ENCODE data around the gene NCOA5. TPM values are rescaled to one million over a fixed set of nuclear protein-coding genes. Genes with fewer than 3 reads are reported as not detected.

NCOA5 gene
- total RNA-seq, 6 donors from 2014 or later = 17.1 to 48.2 (median 30.2) TPM

GRCh38 chr20:46134716-46135115 is 45.0 kb upstream of the NCOA5 start:
- H3K36me3 ChIP-seq = no peaks in the 10 kb centered on the region
- no peak overlapping the region for H3K27ac ChIP-seq
- H3K4me3 ChIP-seq = no peak overlapping the region
- no peak for TF ChIP-seq CTCF (IDR thresholded peaks at IDR 0.05)
- TF ChIP-seq POLR2AphosphoS5 (IDR thresholded peaks at IDR 0.05) = no peak
- no peak for TF ChIP-seq EP300 (IDR thresholded peaks at IDR 0.05)
- TF ChIP-seq POLR2A (IDR thresholded peaks at IDR 0.05) = no peak
- H3K4me1 ChIP-seq = peaks cover 0 to 9% (median 2%) of the 10 kb centered on the region in 4 donors
- ATAC-seq (ENCODE audit: low FRiP score in 2 of 2) (no peak), DNase-seq (no peak)
- WGBS, 2 donors = 72 to 85% methylated on average over 7 of the region's 7 CpGs
- no peaks in the 10 kb centered on the region for H3K9me3 ChIP-seq
- H3K27me3 ChIP-seq = no peaks in the 10 kb centered on the region

GRCh38 chr20:46133886-46134654 is 44.3 kb upstream of the NCOA5 start:
- 68 to 69% methylated on average over 11 of the region's 11 CpGs for WGBS, 2 donors
- H3K4me1 ChIP-seq = peaks cover 0 to 9% (median 2%) of the 10 kb centered on the region in 4 donors
- DNase-seq = no peak
- peaks cover 0 to 2% (median 0%) of the 10 kb centered on the region in 4 donors for H3K36me3 ChIP-seq
- no peak overlapping the region for H3K4me3 ChIP-seq
- TF ChIP-seq POLR2AphosphoS5 (IDR thresholded peaks at IDR 0.05) (no peak), EP300 (IDR thresholded peaks at IDR 0.05) (no peak), POLR2A (IDR thresholded peaks at IDR 0.05) (no peak), CTCF (IDR thresholded peaks at IDR 0.05) (no peak)
- H3K27ac ChIP-seq = no peak overlapping the region
- no peak for ATAC-seq (ENCODE audit: low FRiP score in 2 of 2)
- no peaks in the 10 kb centered on the region for H3K27me3 ChIP-seq
- no peaks in the 10 kb centered on the region for H3K9me3 ChIP-seq

GRCh38 chr20:46132705-46133120 is 43.0 kb upstream of the NCOA5 start:
- peaks cover 0 to 16% (median 0%) of the 10 kb centered on the region in 4 donors for H3K36me3 ChIP-seq
- peak; percentile 64 to 89 for ATAC-seq (ENCODE audit: low FRiP score in 2 of 2)
- H3K27me3 ChIP-seq = no peaks in the 10 kb centered on the region
- peak; percentile 63 to 91 for DNase-seq
- TF ChIP-seq CTCF (IDR thresholded peaks at IDR 0.05) (peak; percentile 69 to 84 (median 78)), POLR2AphosphoS5 (IDR thresholded peaks at IDR 0.05) (no peak)
- WGBS, 2 donors = 13 to 26% methylated on average over 10 to 17 of the region's 17 CpGs
- peaks cover 0 to 9% (median 2%) of the 10 kb centered on the region in 4 donors for H3K4me1 ChIP-seq
- H3K9me3 ChIP-seq = no peaks in the 10 kb centered on the region
- H3K27ac ChIP-seq = no peak overlapping the region
- H3K4me3 ChIP-seq = no peak overlapping the region

GRCh38 chr20:46131396-46131795 is 41.6 kb upstream of the NCOA5 start:
- WGBS, 2 donors = 26 to 37% methylated on average over 6 of the region's 6 CpGs
- no peaks in the 10 kb centered on the region for H3K27me3 ChIP-seq
- H3K4me1 ChIP-seq = peaks cover 0 to 9% (median 2%) of the 10 kb centered on the region in 4 donors
- no peak overlapping the region for H3K27ac ChIP-seq
- H3K4me3 ChIP-seq = no peak overlapping the region
- ATAC-seq (ENCODE audit: low FRiP score in 2 of 2) (no peak), DNase-seq (no peak)
- TF ChIP-seq POLR2AphosphoS5 (IDR thresholded peaks at IDR 0.05) = no peak
- H3K36me3 ChIP-seq = peaks cover 0 to 27% (median 2%) of the 10 kb centered on the region in 4 donors
- no peaks in the 10 kb centered on the region for H3K9me3 ChIP-seq

- H3K9me3 ChIP-seq = no peaks in the 10 kb centered on the region
- peaks cover 0 to 9% (median 2%) of the 10 kb centered on the region in 4 donors for H3K4me1 ChIP-seq
- TF ChIP-seq POLR2A (IDR thresholded peaks at IDR 0.05) (no peak), POLR2AphosphoS5 (IDR thresholded peaks at IDR 0.05) (no peak), EP300 (IDR thresholded peaks at IDR 0.05) (no peak), CTCF (IDR thresholded peaks at IDR 0.05) (no peak)
- no peak overlapping the region for H3K27ac ChIP-seq
- H3K4me3 ChIP-seq = no peak overlapping the region
- peaks cover 0 to 36% (median 6%) of the 10 kb centered on the region in 4 donors for H3K36me3 ChIP-seq
- WGBS, 2 donors = 49 to 58% methylated on average over 4 of the region's 4 CpGs
- H3K27me3 ChIP-seq = no peaks in the 10 kb centered on the region
- no peak for DNase-seq
- no peak for ATAC-seq (ENCODE audit: low FRiP score in 2 of 2)
These were observed 40.8 kb upstream of the NCOA5 start for GRCh38 chr20:46130534-46130933.
